Measurements from ENCODE around the gene POLR3C.

DNA sequence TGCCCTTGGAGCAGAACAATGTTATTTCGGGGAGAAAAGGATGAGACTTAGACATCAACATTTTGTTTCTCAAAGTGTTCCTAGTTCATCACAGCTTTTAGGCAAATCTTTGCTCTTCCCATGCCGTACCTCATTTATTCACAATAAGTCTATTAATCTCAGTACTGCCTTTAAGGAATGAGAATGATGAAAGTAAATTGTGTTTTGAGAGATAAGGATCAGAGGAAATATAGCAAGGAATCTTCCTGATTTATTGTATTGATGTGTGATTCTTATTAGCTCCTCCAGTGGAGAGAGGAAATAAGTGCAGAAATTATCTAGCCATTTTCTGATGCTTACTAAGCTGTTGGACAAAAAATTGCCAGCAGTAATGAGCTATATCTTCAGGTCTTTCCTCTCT is 2.0 kb downstream of the POLR3C start:
- TF ChIP-seq, protein P1, sequence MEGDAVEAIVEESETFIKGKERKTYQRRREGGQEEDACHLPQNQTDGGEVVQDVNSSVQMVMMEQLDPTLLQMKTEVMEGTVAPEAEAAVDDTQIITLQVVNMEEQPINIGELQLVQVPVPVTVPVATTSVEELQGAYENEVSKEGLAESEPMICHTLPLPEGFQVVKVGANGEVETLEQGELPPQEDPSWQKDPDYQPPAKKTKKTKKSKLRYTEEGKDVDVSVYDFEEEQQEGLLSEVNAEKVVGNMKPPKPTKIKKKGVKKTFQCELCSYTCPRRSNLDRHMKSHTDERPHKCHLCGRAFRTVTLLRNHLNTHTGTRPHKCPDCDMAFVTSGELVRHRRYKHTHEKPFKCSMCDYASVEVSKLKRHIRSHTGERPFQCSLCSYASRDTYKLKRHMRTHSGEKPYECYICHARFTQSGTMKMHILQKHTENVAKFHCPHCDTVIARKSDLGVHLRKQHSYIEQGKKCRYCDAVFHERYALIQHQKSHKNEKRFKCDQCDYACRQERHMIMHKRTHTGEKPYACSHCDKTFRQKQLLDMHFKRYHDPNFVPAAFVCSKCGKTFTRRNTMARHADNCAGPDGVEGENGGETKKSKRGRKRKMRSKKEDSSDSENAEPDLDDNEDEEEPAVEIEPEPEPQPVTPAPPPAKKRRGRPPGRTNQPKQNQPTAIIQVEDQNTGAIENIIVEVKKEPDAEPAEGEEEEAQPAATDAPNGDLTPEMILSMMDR (conservative IDR thresholded peaks at IDR 0.05; ENCODE audit: low read length) = peak; percentile 66
- no peak for TF ChIP-seq EZH2phosphoT487 (IDR thresholded peaks at IDR 0.05; ENCODE audit: borderline replicate concordance, low read depth, low read length)
